GM19452 (cell line): ENCODE results near the gene AKT2.
"Not testable (repeated sequence)": the region's sequence is repeated elsewhere in the genome, so short reads cannot be mapped to it uniquely, and the experiment has no call there.

Experiments
- ATAC-seq: cut with Tn5 transposase; IDR thresholded peaks from one replicate; pipeline ENCODE4 v1.9.1; 2021; ENCODE audit not compliant: unreplicated experiment

The AKT2 gene

GRCh38 chr19:40221858-40222619 is 63.1 kb downstream of the AKT2 start:
- ATAC-seq = no peak

GRCh38 chr19:40220674-40221073 is 64.5 kb downstream of the AKT2 start:
- no peak for ATAC-seq

- no peak for ATAC-seq
Measured at GRCh38 chr19:40219721-40220276, 65.3 kb downstream of the AKT2 start.

- not testable (repeated sequence) for ATAC-seq
Measured at GRCh38 chr19:40219029-40219428, 66.1 kb downstream of the AKT2 start.

GRCh38 chr19:40217934-40218890 is 66.9 kb downstream of the AKT2 start, which contains the start of gene TTC9B:
TSS of gene TTC9B (minus strand) at chr19:40218384. CDS start at chr19:40218381, 3 bp downstream.
- ATAC-seq = no peak

GRCh38 chr19:40217027-40217810 is 67.9 kb downstream of the AKT2 start:
- ATAC-seq = no peak

GRCh38 chr19:40216777-40217026 is 68.4 kb downstream of the AKT2 start:
- ATAC-seq = no peak

- ATAC-seq = no peak
Measured at GRCh38 chr19:40216013-40216776, 69.0 kb downstream of the AKT2 start.

GRCh38 chr19:40214936-40215335 is 70.2 kb downstream of the AKT2 start:
- ATAC-seq = no peak

- no peak for ATAC-seq
Measured at GRCh38 chr19:40213882-40214570, 71.1 kb downstream of the AKT2 start.

- no peak for ATAC-seq
Measured at GRCh38 chr19:40213251-40213829, 71.8 kb downstream of the AKT2 start.

- no peak for ATAC-seq
Measured at GRCh38 chr19:40210889-40211288, 74.3 kb downstream of the AKT2 start.

GRCh38 chr19:40208602-40209001 is 76.5 kb downstream of the AKT2 start:
- no peak for ATAC-seq

GRCh38 chr19:40205760-40206159 is 79.4 kb downstream of the AKT2 start:
- no peak for ATAC-seq

GRCh38 chr19:40204381-40204780 is 80.8 kb downstream of the AKT2 start:
- ATAC-seq = no peak

GRCh38 chr19:40200341-40201099 is 84.6 kb downstream of the AKT2 start:
- no peak for ATAC-seq

GRCh38 chr19:40198272-40198990 is 86.7 kb downstream of the AKT2 start:
- ATAC-seq = no peak

- ATAC-seq = no peak
Measured at GRCh38 chr19:40193587-40193849, 91.6 kb downstream of the AKT2 start.
